Left lung (tissue), 14 donors: ENCODE measurements around the gene DDX49. TPM values are rescaled to one million over a fixed set of nuclear protein-coding genes. Genes with fewer than 3 reads are reported as not detected.
A peak's percentile ranks its signal among the peaks of the same experiment; 100 is the strongest.

Experiments used
- ATAC-seq: fragments of 200-7000 bp; cut with Tn5 transposase; one replicate; pipeline ENCODE4 v1.9.1; 2020; ENCODE audit warnings: moderate library complexity
- DNase-seq, 4 donors: peaks; one replicate each; pipeline ENCODE4 v3.0.0-alpha.2; 2013 to 2020
- H3K27ac ChIP-seq, 2 donors: fragments of 200-600 bp; sonication (generic) in 1 of 2; one replicate each; pipeline versions ENCODE4 v1.5.0 to v1.8.0; 2020 to 2021
- H3K27me3 ChIP-seq, 2 donors: fragments of 200-600 bp; sonication (generic) in 1 of 2; one replicate each; pipeline versions ENCODE4 v1.5.0 to v1.8.0; 2020 to 2021
- H3K36me3 ChIP-seq, 2 donors: fragments of 200-600 bp; sonication (generic) in 1 of 2; one replicate each; pipeline versions ENCODE4 v1.5.0 to v1.8.0; 2020 to 2021
- H3K4me1 ChIP-seq, 2 donors: fragments of 200-600 bp; one replicate each; pipeline ENCODE4 v1.8.0; 2021
- H3K4me3 ChIP-seq, 2 donors: fragments of 200-600 bp; sonication (generic) in 1 of 2; one replicate each; pipeline versions ENCODE4 v1.5.0 to v1.8.0; 2020 to 2021; ENCODE audit warnings: mild to moderate bottlenecking in 1 of 2
- H3K9me3 ChIP-seq, 2 donors: fragments of 200-600 bp; sonication (generic) in 1 of 2; one replicate each; pipeline versions ENCODE4 v1.5.0 to v1.8.0; 2020 to 2021
- intact Hi-C, 2 donors: fragments of 100-400 bp; cut with DNase I; formaldehyde crosslinking; loops; one replicate each; pipeline versions ENCODE4 v1.11.2 to v1.14.2; 2022
- long read RNA-seq, 12 donors: library from polyadenylated mRNA in 2 of 12; unstranded in 2 of 12; transcript quantifications; one replicate each; pipeline ENCODE4 v2.0.0 and lab custom pipeline, GENCODE V29; 2019 to 2026
- polyA plus RNA-seq, 6 donors: library from polyadenylated mRNA; unstranded; fragments of 120-200 nt; gene quantifications; one replicate each; pipeline ENCODE4 v1.2.1, GENCODE V29; 2013; ENCODE audit not compliant: insufficient read length in 6 of 6
- total RNA-seq, 2 donors: library from RNA; stranded (reverse); fragmentation: NEBNext Ultra II Directional; extraction: Animal tissue kit (Norgen Biotek cat#: 25700); gene quantifications; one replicate each; pipeline ENCODE4 v1.2.1, GENCODE V29; 2021
- TF ChIP-seq, protein P1 (sequence below), 2 donors: fragments of 200-600 bp; sonication (generic) in 1 of 2; IDR thresholded peaks; one replicate each; pipeline versions ENCODE4 v1.5.0 to v1.8.0; 2021; ENCODE audit warnings: antibody characterized with exemption in 2 of 2
- donor health status: DM: no; HTN: yes; CAD: no.
- donor health status: DM: no; HTN: no; CAD: no.

The DDX49 gene, protein sequence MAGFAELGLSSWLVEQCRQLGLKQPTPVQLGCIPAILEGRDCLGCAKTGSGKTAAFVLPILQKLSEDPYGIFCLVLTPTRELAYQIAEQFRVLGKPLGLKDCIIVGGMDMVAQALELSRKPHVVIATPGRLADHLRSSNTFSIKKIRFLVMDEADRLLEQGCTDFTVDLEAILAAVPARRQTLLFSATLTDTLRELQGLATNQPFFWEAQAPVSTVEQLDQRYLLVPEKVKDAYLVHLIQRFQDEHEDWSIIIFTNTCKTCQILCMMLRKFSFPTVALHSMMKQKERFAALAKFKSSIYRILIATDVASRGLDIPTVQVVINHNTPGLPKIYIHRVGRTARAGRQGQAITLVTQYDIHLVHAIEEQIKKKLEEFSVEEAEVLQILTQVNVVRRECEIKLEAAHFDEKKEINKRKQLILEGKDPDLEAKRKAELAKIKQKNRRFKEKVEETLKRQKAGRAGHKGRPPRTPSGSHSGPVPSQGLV
- total RNA-seq (10 to 100 TPM; 33.5 to 40.7 TPM), polyA plus RNA-seq (10 to 100 TPM; 38.9 to 51.8 (median 45.9) TPM)
- long read RNA-seq, donor 1, transcript DDX49-201 (13 exons, 1,830 nt): major isoform, 11 of 19 reads
- long read RNA-seq, donor 1, partial matches to known transcripts: 7 of 19 reads
- long read RNA-seq, donor 1, other reads (novel, unspliced or antisense): 0 of 19 reads
- long read RNA-seq, donor 2, transcript DDX49-201 (13 exons, 1,830 nt): major isoform, 9 of 24 reads
- long read RNA-seq, donor 2, partial matches to known transcripts: 9 of 24 reads
- long read RNA-seq, donor 2, other reads (novel, unspliced or antisense): 0 of 24 reads
- long read RNA-seq, donor 3, transcript DDX49-201 (13 exons, 1,830 nt): major isoform, 5 of 16 reads
- long read RNA-seq, donor 3, partial matches to known transcripts: 8 of 16 reads
- long read RNA-seq, donor 3, other reads (novel, unspliced or antisense): 0 of 16 reads
- long read RNA-seq, donor 4, transcript DDX49-201 (13 exons, 1,830 nt): major isoform, 29 of 39 reads
- long read RNA-seq, donor 4, partial matches to known transcripts: 4 of 39 reads
- long read RNA-seq, donor 4, other reads (novel, unspliced or antisense): 4 of 39 reads
- long read RNA-seq, donor 5, transcript DDX49-201 (13 exons, 1,830 nt): major isoform, 8 of 18 reads
- long read RNA-seq, donor 5, partial matches to known transcripts: 7 of 18 reads
- long read RNA-seq, donor 5, other reads (novel, unspliced or antisense): 0 of 18 reads
- long read RNA-seq, donor 6, transcript DDX49-201 (13 exons, 1,830 nt): major isoform, 8 of 11 reads
- long read RNA-seq, donor 6, partial matches to known transcripts: 0 of 11 reads
- long read RNA-seq, donor 6, other reads (novel, unspliced or antisense): 0 of 11 reads
- long read RNA-seq, donor 7, transcript DDX49-201 (13 exons, 1,830 nt): major isoform, 9 of 9 reads
- long read RNA-seq, donor 7, partial matches to known transcripts: 0 of 9 reads
- long read RNA-seq, donor 7, other reads (novel, unspliced or antisense): 0 of 9 reads
- long read RNA-seq, donor 8, transcript DDX49-201 (13 exons, 1,830 nt): major isoform, 5 of 15 reads
- long read RNA-seq, donor 8, partial matches to known transcripts: 7 of 15 reads
- long read RNA-seq, donor 8, other reads (novel, unspliced or antisense): 0 of 15 reads
- long read RNA-seq, donor 9, partial matches to known transcripts: 0 of 1 reads
- long read RNA-seq, donor 9, other reads (novel, unspliced or antisense): 0 of 1 reads
- long read RNA-seq, donor 10, transcript DDX49-201 (13 exons, 1,830 nt): major isoform, 34 of 53 reads
- long read RNA-seq, donor 10, partial matches to known transcripts: 3 of 53 reads
- long read RNA-seq, donor 10, other reads (novel, unspliced or antisense): 10 of 53 reads
- long read RNA-seq, donor 11: 0 reads
- long read RNA-seq, donor 12, transcript DDX49-201 (13 exons, 1,830 nt): major isoform, 7 of 19 reads
- long read RNA-seq, donor 12, partial matches to known transcripts: 6 of 19 reads
- long read RNA-seq, donor 12, other reads (novel, unspliced or antisense): 0 of 19 reads

DNA sequence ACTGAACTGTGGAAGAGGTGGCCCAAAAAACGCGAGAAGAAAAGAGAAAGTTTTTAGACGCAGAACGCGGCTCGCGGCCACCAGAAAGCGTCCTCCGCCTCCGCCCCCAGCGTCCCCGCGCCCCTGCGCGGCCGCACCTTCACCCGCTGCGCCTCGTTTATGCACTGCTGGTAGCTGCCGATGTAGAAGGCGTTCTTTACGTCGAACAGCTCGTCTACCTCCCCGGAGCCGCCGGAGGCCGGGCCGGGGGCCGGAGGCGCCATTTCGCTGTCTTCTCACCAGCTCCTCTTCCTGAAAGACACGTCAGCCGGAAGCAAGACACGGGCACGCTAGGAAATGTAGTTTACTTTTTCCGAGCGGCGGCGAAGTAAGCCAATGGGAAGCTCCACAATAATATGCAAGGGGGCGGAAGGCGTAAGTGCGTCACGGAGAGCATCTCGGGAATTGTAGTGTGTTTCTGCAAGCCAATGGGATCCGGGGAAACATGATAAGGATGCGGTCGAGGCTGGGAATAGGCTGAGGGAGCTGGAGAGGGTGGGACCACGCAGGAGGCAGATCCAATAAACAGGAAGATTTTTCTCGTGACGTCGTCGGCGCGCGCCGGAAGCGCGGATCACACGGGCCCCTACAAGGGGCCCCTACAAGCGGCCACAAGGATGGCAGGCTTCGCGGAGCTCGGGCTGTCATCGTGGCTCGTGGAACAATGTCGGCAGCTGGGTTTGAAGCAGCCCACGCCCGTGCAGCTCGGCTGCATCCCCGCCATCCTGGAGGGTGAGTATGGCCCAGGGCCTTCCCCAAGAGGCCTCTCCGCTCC is at the start of gene DDX49, which contains the start of gene COPE:
TSS of gene DDX49 (plus strand) at position 630 of the 814 bp plus-strand sequence. CDS start at position 657, 27 bp downstream.
TSS of gene COPE (minus strand) at position 302 of the 814 bp plus-strand sequence. CDS start at position 263, 39 bp downstream.
- Histone ChIP-seq H3K36me3 (peaks cover 0 to 54% of the 10 kb centered on the region in 2 donors), H3K9me3 (no peaks in the 10 kb centered on the region), H3K4me3 (peak within 1 kb of the TSS; percentile 90 to 94), H3K4me1 (peaks cover 20 to 52% of the 10 kb centered on the region in 2 donors), H3K27ac (peak within 1 kb of the TSS; percentile 84 to 96), H3K27me3 (no peaks in the 10 kb centered on the region)
- TF ChIP-seq, protein P1, sequence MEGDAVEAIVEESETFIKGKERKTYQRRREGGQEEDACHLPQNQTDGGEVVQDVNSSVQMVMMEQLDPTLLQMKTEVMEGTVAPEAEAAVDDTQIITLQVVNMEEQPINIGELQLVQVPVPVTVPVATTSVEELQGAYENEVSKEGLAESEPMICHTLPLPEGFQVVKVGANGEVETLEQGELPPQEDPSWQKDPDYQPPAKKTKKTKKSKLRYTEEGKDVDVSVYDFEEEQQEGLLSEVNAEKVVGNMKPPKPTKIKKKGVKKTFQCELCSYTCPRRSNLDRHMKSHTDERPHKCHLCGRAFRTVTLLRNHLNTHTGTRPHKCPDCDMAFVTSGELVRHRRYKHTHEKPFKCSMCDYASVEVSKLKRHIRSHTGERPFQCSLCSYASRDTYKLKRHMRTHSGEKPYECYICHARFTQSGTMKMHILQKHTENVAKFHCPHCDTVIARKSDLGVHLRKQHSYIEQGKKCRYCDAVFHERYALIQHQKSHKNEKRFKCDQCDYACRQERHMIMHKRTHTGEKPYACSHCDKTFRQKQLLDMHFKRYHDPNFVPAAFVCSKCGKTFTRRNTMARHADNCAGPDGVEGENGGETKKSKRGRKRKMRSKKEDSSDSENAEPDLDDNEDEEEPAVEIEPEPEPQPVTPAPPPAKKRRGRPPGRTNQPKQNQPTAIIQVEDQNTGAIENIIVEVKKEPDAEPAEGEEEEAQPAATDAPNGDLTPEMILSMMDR (IDR thresholded peaks at IDR 0.05): peak in 1 of 2 donors; percentile 13
- ATAC-seq (peak; percentile 98), DNase-seq (peak; percentile 96 to 100 (median 98))
- intact Hi-C loops: no loop called here

DNA sequence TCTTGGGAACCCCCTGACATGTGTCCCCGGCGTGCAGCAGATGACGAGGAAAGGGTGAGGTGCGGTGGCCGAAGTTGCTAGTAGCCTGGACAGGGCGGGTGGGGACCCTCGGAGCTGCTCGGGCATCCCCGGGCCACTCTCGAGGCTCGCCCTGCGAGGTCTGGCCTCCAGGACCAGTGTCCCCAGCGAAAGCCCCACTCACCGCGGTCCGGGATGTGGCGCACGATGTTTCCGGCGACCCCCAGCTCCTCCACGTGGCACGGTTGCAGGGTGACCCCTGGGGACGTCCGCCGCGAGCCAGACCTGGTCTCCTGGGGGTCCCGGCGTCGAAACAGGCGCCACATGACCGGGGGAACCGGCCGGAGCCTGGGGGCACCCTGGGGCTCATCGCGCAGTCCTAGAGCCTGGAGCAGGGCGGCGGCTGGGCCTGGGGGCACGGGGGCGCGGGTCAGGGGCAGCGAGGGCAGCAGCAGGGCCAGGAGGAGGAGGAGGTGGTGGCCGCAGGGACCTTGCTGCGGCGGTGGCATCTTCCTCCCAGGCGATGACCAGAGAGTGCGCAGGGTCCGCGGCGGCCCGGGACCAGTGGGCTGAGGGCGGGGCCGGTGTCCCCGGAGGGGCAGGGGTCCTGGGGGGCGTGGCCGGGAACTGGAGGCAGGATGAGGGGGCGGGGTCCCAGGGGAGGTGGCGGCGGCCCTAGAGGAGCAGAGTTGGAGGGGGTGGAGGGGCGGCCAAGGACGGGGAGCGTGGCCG is 49.6 kb upstream of the DDX49 start:
- intact Hi-C loops: no loop called here
- no peak for ATAC-seq
- peak in 1 of 4 donors; percentile 80 for DNase-seq
- H3K4me1 ChIP-seq: peaks cover 0 to 22% of the 10 kb centered on the region in 2 donors
- TF ChIP-seq, protein P1 (IDR thresholded peaks at IDR 0.05): no peak
- peaks cover 0 to 26% of the 10 kb centered on the region in 2 donors for H3K27me3 ChIP-seq
- H3K4me3 ChIP-seq: no peak overlapping the region
- H3K9me3 ChIP-seq: no peaks in the 10 kb centered on the region
- H3K27ac ChIP-seq: no peak overlapping the region
- H3K36me3 ChIP-seq: peaks cover 0 to 37% of the 10 kb centered on the region in 2 donors

DNA sequence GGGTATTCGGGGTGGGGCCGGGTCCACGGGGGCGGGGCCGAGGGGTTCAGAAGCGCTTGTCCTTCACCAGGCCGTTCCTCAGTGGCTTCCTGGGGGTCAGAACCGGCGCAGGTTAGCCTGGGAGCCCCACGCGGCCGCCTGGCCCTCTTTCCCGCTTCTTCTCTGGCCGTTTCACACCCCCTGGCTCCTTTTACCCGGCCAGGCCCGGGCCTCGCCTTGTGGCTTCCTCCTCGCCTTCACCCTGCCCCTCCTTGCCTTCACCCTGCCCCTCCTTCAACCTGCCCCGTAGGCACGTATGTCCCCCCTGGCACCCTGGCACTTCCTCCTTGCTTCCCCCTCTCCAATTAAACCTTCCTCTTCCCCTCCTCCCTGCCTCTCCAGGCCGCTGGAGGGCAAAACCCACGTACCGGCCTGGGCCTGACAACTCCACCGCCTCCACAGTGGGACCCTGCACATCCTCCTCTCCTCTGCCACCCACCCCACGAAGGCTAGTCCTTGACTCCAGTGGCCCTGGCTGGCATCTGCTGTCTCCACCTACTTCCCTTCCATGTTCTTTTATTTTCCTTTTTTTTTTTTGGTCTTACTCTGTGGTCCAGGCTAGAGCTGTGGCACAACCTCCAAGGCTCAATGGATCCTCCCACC is 48.9 kb upstream of the DDX49 start:
- peak in 1 of 4 donors; percentile 72 for DNase-seq
- no peaks in the 10 kb centered on the region for H3K9me3 ChIP-seq
- H3K4me1 ChIP-seq: peaks cover 0 to 22% of the 10 kb centered on the region in 2 donors
- TF ChIP-seq, protein P1 (IDR thresholded peaks at IDR 0.05): no peak
- ATAC-seq: no peak
- intact Hi-C loops: no loop called here
- H3K27ac ChIP-seq: no peak overlapping the region
- H3K36me3 ChIP-seq: peaks cover 0 to 30% of the 10 kb centered on the region in 2 donors
- no peak overlapping the region for H3K4me3 ChIP-seq
- H3K27me3 ChIP-seq: peaks cover 0 to 26% of the 10 kb centered on the region in 2 donors
